ACHN (cell line): ENCODE data around the gene ALLC.

Experiments
- DNase-seq: peaks from one replicate; pipeline ENCODE4 v3.0.0-alpha.2; 2015
- in situ Hi-C: cut with HindIII; loops from 2 replicates; pipeline ENCODE4 v1.10.0; 2017; ENCODE audit warnings: low sequenced_read_pairs, low pct_ligation_motif_present, low pct_unique_long_range_greater_than_20kb

The ALLC gene

GRCh38 chr2:3665886-3666612, 8.0 kb downstream of the ALLC start:
- in situ Hi-C loops: no loop called here
- no peak for DNase-seq

DNA sequence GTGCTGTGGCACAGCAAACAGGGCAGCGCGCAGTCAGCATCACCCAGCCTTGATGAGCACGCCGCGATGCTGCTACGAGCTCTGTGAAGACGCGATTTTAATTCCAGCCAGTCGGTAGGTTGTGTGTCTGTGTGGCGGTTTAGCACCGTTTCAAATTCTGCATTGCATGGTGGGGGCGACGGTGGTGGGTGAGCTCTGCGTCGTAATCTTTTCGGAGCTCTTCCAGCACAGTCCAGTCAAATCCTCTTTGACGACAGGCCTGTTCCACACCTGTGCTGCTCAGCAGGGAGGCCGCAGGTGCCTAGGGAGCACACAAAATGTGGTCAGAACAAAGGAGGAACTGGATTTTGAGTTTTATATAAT, 8.6 kb downstream of the ALLC start:
- DNase-seq: no peak
- in situ Hi-C loops: no loop called here

DNA sequence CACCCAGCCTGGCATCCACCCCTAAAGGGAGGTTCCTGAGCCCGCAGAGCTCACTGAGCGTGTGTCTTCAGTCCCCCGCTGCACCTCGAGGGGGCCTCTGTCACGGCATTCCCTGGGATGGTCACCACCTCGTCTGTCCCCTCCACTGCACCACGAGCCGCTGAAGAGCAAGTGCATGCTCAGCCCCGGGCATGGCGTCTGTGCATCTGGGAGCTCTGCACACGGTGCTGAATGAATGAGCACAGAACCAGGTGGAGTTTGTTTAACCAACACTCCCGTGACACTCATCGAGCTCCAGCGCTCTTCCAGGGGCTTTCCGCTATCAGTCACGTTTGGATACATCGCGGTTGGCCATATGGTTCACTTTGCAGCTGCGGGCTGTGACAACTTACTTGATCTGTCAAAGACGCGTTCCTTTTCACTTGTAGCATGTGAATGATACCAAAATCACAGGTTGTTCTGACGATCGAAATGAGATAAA, 9.2 kb downstream of the ALLC start:
- in situ Hi-C loops: no loop called here
- no peak for DNase-seq

- in situ Hi-C loops: no loop called here
- no peak for DNase-seq
Observed at GRCh38 chr2:3669656-3670055, 11.7 kb downstream of the ALLC start.

DNA sequence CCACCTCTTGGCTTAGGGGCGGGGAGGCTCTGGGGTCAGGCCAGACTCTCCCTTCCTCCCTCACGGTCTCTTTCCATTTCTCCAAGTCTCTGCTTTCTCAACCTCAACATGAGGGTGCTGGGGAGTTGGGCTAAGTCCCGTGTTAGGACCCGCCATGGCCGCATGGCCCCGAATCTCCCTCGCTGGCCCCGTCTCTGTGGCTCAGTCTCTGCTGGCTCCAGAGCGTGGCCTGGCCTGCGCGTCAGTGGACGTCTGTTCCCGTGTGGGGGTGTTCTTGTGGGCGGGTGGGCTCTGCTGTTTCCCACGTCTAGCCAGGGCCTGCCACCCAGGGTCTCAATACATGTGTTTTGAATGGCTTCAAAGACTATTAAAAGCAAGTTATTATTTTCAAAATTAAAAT, 12.4 kb downstream of the ALLC start:
- no peak for DNase-seq
- in situ Hi-C loops: no loop called here

GRCh38 chr2:3670941-3671340, 12.9 kb downstream of the ALLC start:
- DNase-seq: no peak
- in situ Hi-C loops: no loop called here

DNA sequence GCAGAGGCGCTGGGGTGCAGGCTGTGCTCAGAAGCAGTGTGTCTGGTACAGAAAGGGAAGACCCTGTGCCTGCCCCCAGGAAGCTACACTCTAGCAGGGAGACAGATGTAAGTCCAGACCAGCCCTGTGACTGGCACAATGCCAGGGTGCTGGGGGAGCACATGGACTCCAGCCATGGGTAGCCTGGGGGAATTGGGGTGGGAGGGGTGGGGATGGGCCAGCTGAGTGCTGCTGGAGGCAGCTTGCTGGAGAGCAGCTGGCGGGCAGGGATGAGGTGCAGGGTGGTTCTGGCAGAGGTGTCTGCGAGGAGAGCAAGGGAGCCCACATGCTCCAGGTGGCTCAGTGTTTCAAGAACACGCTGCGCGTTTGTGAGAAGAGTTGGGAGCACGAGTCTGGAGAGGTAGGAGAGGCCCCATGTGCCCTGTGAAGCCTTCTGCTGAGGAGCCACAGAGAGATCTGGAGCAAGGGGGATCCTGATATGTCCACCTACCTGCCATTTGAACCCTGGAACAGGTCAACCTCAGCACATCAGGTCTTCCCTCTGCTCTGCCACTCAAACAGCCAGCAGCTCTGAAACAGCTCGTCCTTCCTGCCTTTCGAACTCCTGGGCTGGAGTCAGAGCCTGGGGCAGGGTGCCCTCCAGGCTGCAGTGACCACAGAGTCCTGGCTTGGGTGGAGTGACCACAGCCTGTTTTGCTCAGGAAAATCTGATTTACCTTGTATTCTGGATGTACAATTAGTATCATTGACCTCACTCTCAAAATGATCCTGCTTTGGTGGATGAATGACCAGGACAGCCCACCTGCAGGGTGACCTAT, 15.1 kb downstream of the ALLC start:
- no peak for DNase-seq
- in situ Hi-C loops: no loop called here

DNA sequence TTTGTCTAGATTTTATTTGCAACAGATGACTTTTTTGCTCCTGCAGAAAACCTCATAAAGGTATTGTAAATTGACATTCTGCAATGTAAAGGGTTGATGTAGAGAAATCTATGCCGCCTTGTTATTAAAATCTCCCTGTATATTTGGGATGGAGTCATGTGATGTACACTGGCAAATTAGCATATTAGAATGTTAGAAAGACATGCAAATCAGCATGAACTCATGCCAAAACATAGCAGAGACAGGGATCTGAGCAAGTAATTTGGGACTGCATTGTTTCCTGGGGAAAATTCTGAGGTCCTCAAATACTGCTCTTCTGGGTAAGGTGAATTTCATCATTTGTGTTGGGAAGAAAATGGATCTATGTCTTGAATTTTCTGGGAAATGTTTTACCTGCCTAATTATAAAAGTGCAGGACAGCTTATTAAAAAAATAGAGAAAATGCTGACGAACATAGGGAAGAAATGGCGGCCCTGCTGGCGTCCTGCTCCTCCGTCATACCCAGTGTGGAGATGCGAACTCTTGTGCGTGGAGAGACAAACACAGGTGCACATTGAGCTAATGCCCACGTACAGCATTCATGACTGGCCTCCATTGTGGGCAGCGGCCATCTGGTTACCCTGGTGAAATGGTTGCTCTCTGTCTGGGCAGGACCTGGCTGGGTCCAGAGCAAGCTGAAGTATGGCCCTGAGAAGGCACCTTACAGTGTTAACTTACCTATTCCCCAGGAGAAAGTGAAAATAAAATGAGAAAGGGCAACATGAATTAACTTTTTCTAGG, 16.3 kb downstream of the ALLC start:
- in situ Hi-C loops: no loop called here

DNA sequence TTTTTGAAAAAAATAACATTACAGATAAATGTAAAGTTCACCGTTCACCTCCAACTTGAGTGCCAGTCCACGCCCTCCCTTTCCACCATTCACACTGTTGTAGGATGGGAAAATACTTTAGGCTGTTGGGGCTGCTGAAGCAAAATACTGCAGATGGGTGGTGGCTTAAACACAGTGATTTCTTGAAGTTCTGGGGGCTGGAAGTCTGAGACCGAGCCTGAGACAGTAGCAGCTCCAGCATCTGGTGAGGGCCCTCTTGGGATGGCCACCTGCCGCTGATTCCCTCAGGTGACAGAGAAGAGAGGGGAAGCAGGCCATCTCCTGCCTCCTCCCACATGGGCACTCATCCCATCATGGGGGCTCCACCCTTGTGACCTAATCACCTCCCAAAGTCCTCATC, 17.7 kb downstream of the ALLC start:
- in situ Hi-C loops: no loop called here

More for the DNA sequence above, 16.3 kb downstream of the ALLC start:
- DNase-seq: no peak

DNA sequence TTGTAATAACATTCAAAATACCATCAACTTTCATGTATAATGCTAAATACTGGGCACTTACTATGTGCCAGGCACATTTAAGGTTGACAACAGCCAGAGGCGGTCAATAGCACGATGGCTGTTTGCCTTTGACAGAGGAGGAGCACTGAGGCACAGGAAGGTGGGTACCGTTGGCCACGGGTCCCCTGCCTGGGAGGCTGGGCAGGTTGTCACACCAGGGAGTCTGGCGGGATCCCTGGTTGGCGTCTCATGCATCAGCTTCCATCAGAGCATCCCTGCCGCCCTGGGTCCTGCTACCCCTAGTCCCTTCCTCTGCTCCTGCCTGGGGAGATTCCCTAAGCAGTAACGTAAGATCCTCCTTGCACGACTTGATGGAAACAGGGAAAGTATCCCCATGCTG, 19.4 kb downstream of the ALLC start:
- in situ Hi-C loops: no loop called here
- DNase-seq: no peak

More for the DNA sequence above, 17.7 kb downstream of the ALLC start:
- DNase-seq: no peak

DNA sequence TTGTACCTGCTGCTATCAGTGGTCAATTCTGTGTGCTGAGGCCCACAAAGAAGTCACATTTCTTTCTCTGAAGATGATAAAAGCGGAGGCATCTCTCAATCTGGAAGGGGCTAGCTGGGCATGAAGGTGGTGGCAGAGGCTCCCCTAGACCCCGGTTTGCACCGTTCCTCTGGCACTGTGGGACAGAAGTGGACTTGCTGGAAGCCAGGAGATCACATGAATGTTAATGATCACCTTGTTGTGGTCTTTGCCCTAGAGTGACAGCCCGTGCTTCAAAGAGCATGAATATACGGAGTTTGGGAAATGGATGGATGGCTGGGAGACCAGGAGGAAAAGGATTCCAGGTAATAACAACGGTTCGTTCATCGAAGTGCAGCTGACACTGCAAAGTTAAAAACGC, 20.2 kb downstream of the ALLC start:
- DNase-seq: no peak
- in situ Hi-C loops: no loop called here

- DNase-seq: no peak
- in situ Hi-C loops: no loop called here
Observed at GRCh38 chr2:3679180-3679579, 21.2 kb downstream of the ALLC start.

- in situ Hi-C loops: no loop called here
- DNase-seq: no peak
Observed at GRCh38 chr2:3679616-3680393, 21.8 kb downstream of the ALLC start.

- DNase-seq: no peak
- in situ Hi-C loops: no loop called here
Observed at GRCh38 chr2:3680548-3681345, 22.7 kb downstream of the ALLC start.

DNA sequence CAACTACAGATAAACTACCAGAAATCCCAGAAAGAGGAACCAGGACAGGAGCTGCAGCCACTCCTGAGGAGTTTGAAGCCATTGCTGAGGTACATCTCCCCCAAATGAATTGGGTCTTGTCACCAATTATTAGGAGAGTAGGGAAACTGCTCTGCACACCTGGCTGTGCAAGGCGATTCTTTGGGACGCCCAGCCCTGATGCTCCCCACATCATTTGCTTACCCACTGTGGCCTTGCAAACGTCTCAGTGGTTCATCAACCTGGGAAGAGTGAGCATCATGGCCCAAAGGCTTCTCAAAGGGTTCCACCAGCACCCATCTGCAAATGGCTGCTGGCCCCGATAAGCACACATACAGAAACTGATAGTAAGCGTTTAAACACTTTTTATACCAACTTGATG, 23.6 kb downstream of the ALLC start:
- in situ Hi-C loops: no loop called here

DNA sequence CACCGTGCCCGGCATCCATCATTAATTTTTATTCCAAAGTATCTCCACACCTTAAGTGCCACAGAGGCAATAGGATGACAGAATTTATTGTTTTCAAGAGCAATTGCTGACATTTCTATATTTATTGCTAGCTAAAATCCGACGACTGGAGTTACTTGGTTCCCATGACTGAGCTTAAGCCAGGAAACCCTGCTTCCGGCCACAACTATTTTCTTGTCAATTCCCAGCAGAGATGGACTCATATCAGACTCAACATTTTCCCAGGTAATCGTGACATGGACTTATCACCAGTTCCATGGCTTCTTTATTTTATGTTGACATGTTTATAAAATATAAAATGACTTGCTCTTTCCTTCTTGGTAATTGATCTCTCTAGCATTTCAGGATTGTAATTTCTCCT, 24.8 kb downstream of the ALLC start:
- DNase-seq: no peak
- in situ Hi-C loops: no loop called here

More for the DNA sequence above, 23.6 kb downstream of the ALLC start:
- no peak for DNase-seq

DNA sequence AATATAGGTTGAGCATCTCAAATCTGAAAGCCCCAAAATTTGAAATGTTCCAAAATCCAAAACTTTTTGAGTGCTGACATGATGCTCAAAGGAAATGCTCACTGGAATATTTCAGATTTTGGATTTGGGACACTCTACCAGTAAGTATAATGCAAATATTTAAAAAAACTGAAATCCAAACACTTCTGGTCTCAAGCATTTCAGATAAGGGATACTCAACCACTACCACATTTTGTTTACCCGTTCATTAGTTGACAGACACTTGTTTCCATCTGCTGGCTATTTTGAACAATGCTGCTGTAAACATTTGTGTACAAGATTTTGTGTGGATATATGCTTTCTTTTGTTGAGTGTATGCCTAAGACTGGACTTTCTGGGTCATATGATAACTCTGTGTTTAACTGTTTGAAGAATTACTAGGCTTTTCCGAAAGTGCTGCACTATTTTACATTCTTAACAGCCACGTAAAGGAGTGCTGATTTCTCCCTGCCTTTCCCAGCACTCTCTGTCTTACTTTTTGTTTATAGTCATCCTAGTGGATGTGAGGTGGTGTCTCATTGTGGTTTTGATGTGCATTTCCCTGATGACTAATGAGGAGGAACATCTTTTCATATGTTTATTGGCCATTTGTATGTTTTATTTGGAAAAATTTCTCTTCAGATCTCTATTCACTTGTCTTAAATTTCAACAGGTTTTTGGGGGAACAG, 25.9 kb downstream of the ALLC start:
- no peak for DNase-seq
- in situ Hi-C loops: no loop called here
